SK-N-SH (cell line): ENCODE measurements around the gene C20orf144. TPM values are rescaled to one million over a fixed set of nuclear protein-coding genes. Genes with fewer than 3 reads are reported as not detected.

Experiments
- CTCF ChIA-PET: fragments of 300-600, 350-600 bp; formaldehyde crosslinking; extraction: SDS; loops from one replicate; lab custom pipeline; 2021; lab: Yijun Ruan, JAX
- POLR2A ChIA-PET: fragments of 350-600 bp; sonication (Branson Sonifier 250); formaldehyde crosslinking; extraction: SDS; loops from one replicate; lab custom pipeline; 2020; ENCODE audit warnings: antibody characterized with exemption, inconsistent platforms; lab: Yijun Ruan, JAX
- DNase-seq: peaks from one replicate; pipeline ENCODE4 v3.0.0; 2012
- H2AFZ ChIP-seq: fragments of 200-600 bp; sonication (generic); 2 replicates; pipeline ENCODE4 v1.8.1; 2016; ENCODE audit warnings: antibody characterized with exemption, mild to moderate bottlenecking, low read depth
- H3F3A ChIP-seq: fragments of 200-600 bp; sonication (generic); replicated peaks from 2 replicates; pipeline ENCODE3; 2016; ENCODE audit warnings: antibody characterized with exemption, mild to moderate bottlenecking; ENCODE audit not compliant: insufficient read depth
- H3K27ac ChIP-seq, 2 experiments: fragments of 200-500 bp in 1 of 2; fragments of 200-600 bp in 1 of 2; sonication (Bioruptor generic) in 1 of 2; sonication (generic), shearing (Covaris generic) in 1 of 2; 2 replicates each; pipeline versions ENCODE4 v1.5.1 to v1.6.1; 2014 to 2016; ENCODE audit warnings: low read depth in 2 of 2, inconsistent platforms in 1 of 2, low read length in 1 of 2, mild to moderate bottlenecking in 1 of 2, mixed read lengths in 1 of 2
- H3K27me3 ChIP-seq: fragments of 200-600 bp; sonication (generic), shearing (Covaris generic); 2 replicates; pipeline ENCODE4 v1.6.1; 2016; ENCODE audit warnings: mixed run types; ENCODE audit not compliant: insufficient read depth
- H3K36me3 ChIP-seq, 2 experiments: fragments of 200-500 bp in 1 of 2; fragments of 200-600 bp in 1 of 2; sonication (Bioruptor generic) in 1 of 2; sonication (generic) in 1 of 2; replicated peaks in 1 of 2; 2 replicates each; pipeline versions ENCODE3 to v1.5.1; 2014 to 2016; ENCODE audit warnings: low read length in 1 of 2, mild to moderate bottlenecking in 1 of 2; ENCODE audit not compliant: insufficient read depth in 2 of 2, control insufficient read depth in 1 of 2
- H3K4me1 ChIP-seq, 2 experiments: fragments of 200-500 bp in 1 of 2; fragments of 200-600 bp in 1 of 2; sonication (Bioruptor generic) in 1 of 2; sonication (generic), shearing (Covaris generic) in 1 of 2; 2 replicates each; pipeline versions ENCODE4 v1.5.1 to v1.6.1; 2014 to 2016; ENCODE audit warnings: low read depth in 1 of 2, low read length in 1 of 2, mixed run types in 1 of 2; ENCODE audit not compliant: insufficient read depth in 2 of 2, control insufficient read depth in 1 of 2
- H3K4me2 ChIP-seq: fragments of 200-600 bp; sonication (generic), shearing (Covaris generic); 2 replicates; pipeline ENCODE4 v1.6.1; 2017; ENCODE audit warnings: mixed run types
- H3K4me3 ChIP-seq, 2 experiments: fragments of 200-500 bp in 1 of 2; fragments of 200-600 bp in 1 of 2; sonication (Bioruptor generic) in 1 of 2; sonication (generic), shearing (Covaris generic) in 1 of 2; 2 replicates each; pipeline versions ENCODE4 v1.5.1 to v1.8.1; 2014 to 2016; ENCODE audit warnings: low read depth in 2 of 2, inconsistent platforms in 1 of 2, low read length in 1 of 2, mild to moderate bottlenecking in 1 of 2, mixed read lengths in 1 of 2, moderate library complexity in 1 of 2
- H3K79me2 ChIP-seq: fragments of 200-600 bp; sonication (generic); 2 replicates; pipeline ENCODE4 v1.8.1; 2017; ENCODE audit warnings: mild to moderate bottlenecking; ENCODE audit not compliant: insufficient read depth
- H3K9ac ChIP-seq: fragments of 200-600 bp; sonication (generic); 2 replicates; pipeline ENCODE4 v1.6.1; 2017; ENCODE audit warnings: mixed run types
- H3K9me2 ChIP-seq: fragments of 200-600 bp; sonication (generic); 2 replicates; pipeline ENCODE4 v1.6.1; 2017; ENCODE audit warnings: mixed run types
- H3K9me3 ChIP-seq: fragments of 200-600 bp; sonication (generic); 2 replicates; pipeline ENCODE4 v1.6.1; 2017; ENCODE audit warnings: mixed run types, mild to moderate bottlenecking, moderate library complexity
- H4K20me1 ChIP-seq: fragments of 200-600 bp; sonication (generic); 2 replicates; pipeline ENCODE4 v1.6.1; 2017; ENCODE audit warnings: mild to moderate bottlenecking, mixed run types; ENCODE audit not compliant: insufficient read depth
- CTCF ChIP-seq: fragments of 200-600 bp; sonication (generic); IDR thresholded peaks from 2 replicates; pipeline ENCODE4 v1.6.1; 2017; ENCODE audit warnings: antibody characterized with exemption, mild to moderate bottlenecking, moderate library complexity
- ELF1 ChIP-seq: IDR thresholded peaks from 2 replicates; pipeline ENCODE4 v1.4.0; 2012
- EZH2phosphoT487 ChIP-seq: fragments of 200-600 bp; sonication (generic); IDR thresholded peaks from 2 replicates; pipeline ENCODE4 v1.6.1; 2017; ENCODE audit warnings: low read depth, mixed run types, mild to moderate bottlenecking, antibody characterized with exemption, moderate library complexity, borderline replicate concordance
- FOXJ3 ChIP-seq: sonication (generic); formaldehyde crosslinking; IDR thresholded peaks from 2 replicates; pipeline ENCODE4 v1.5.1; 2020; ENCODE audit warnings: mild to moderate bottlenecking, missing genetic modification reagents
- FOXM1 ChIP-seq: IDR thresholded peaks from 2 replicates; pipeline ENCODE4 v1.4.0; 2012; ENCODE audit warnings: low read depth, mild to moderate bottlenecking
- GATA2 ChIP-seq: sonication (generic); formaldehyde crosslinking; IDR thresholded peaks from 2 replicates; pipeline ENCODE4 v1.5.0; 2020; ENCODE audit warnings: mild to moderate bottlenecking, missing genetic modification reagents
- IRF3 ChIP-seq: fragments of 150-350 bp; IDR thresholded peaks from 2 replicates; pipeline ENCODE4 v1.6.1; 2016; ENCODE audit warnings: mild to moderate bottlenecking, low read depth, low read length
- JUND ChIP-seq: IDR thresholded peaks from 2 replicates; pipeline ENCODE4 v1.4.0; 2012
- MAX ChIP-seq: IDR thresholded peaks from 2 replicates; pipeline ENCODE4 v1.4.0; 2012; ENCODE audit warnings: low read depth
- MEF2A ChIP-seq: IDR thresholded peaks from 2 replicates; pipeline ENCODE4 v1.4.0; 2012; ENCODE audit warnings: low read depth, borderline replicate concordance
- MXI1 ChIP-seq: IDR thresholded peaks from 2 replicates; pipeline ENCODE4 v1.6.1; 2012; ENCODE audit warnings: mild to moderate bottlenecking, low read depth, low read length, improper control_type of control experiment
- NFIC ChIP-seq: IDR thresholded peaks from 2 replicates; pipeline ENCODE4 v1.4.0; 2012; ENCODE audit warnings: borderline replicate concordance
- NRF1 ChIP-seq: IDR thresholded peaks from 2 replicates; pipeline ENCODE4 v1.6.1; 2012; ENCODE audit warnings: low read depth, mild to moderate bottlenecking, low read length
- POLR2AphosphoS5 ChIP-seq: IDR thresholded peaks from 2 replicates; pipeline ENCODE4 v1.6.1; 2012; ENCODE audit warnings: low read depth, low read length
- RAD21 ChIP-seq: IDR thresholded peaks from 2 replicates; pipeline ENCODE4 v1.6.1; 2012; ENCODE audit warnings: mild to moderate bottlenecking, low read length
- RCOR1 ChIP-seq: fragments of 150-350 bp; IDR thresholded peaks from 2 replicates; pipeline ENCODE4 v1.6.1; 2017; ENCODE audit warnings: antibody characterized with exemption, low read length
- SIN3A ChIP-seq: IDR thresholded peaks from 2 replicates; pipeline ENCODE4 v1.6.1; 2012; ENCODE audit warnings: low read depth, mild to moderate bottlenecking, low read length, moderate library complexity, borderline replicate concordance
- TAF1 ChIP-seq: IDR thresholded peaks from 2 replicates; pipeline ENCODE4 v1.6.1; 2012; ENCODE audit warnings: low read depth, mild to moderate bottlenecking, low read length, moderate library complexity, borderline replicate concordance
- TCF12 ChIP-seq: IDR thresholded peaks from 2 replicates; pipeline ENCODE4 v1.4.0; 2012
- USF1 ChIP-seq: IDR thresholded peaks from 2 replicates; pipeline ENCODE4 v1.4.0; 2012; ENCODE audit warnings: low read depth, borderline replicate concordance
- YY1 ChIP-seq: IDR thresholded peaks from 2 replicates; pipeline ENCODE4 v1.4.0; 2012; ENCODE audit warnings: low read depth, mild to moderate bottlenecking
- WGBS: methylation state at CpG from one replicate; pipeline ENCODE4 v1.1.6; 2017; ENCODE audit warnings: low lambda C conversion rate; 5-methylcytosine and 5-hydroxymethylcytosine counted together
- polyA plus RNA-seq, 3 experiments: library from polyadenylated mRNA; depleted of rRNA; stranded (reverse); fragments of >200 nt; gene quantifications; 2 replicates each; pipeline ENCODE4 v1.2.3, GENCODE V29; 2012

Gene C20orf144
- polyA plus RNA-seq, 1 of the 3 experiments (the other 2 are of a cell fraction) = 0.12 TPM

- no peak for TF ChIP-seq USF1
- TF ChIP-seq IRF3 = no peak
- TF ChIP-seq JUND = no peak
- no peak for TF ChIP-seq ELF1
- no peak for TF ChIP-seq TAF1
- TF ChIP-seq MXI1 = no peak
- TF ChIP-seq YY1 = no peak
- no peak for TF ChIP-seq RCOR1
- no peak for TF ChIP-seq NFIC
- TF ChIP-seq NRF1 = no peak
- TF ChIP-seq, all 33 proteins: peak for 0
Measured at GRCh38 chr20:33693741-33694638, 31.9 kb downstream of the C20orf144 start (continued).

- Histone ChIP-seq H3K79me2 (no peaks in the 10 kb centered on the region), H3K9me3 (no peaks in the 10 kb centered on the region), H3K27ac (no peak overlapping the region), H2AFZ (no peak overlapping the region), H3F3A (peaks cover 11% of the 10 kb centered on the region), H3K4me2 (no peak overlapping the region), H3K9me2 (no peaks in the 10 kb centered on the region), H3K27me3 (no peaks in the 10 kb centered on the region), H4K20me1 (no peaks in the 10 kb centered on the region), H3K4me3 (no peak overlapping the region), H3K4me1 (peaks cover 4 to 21% of the 10 kb centered on the region in 2 experiments; a peak in 3 of 4 replicates), H3K9ac (no peak overlapping the region), H3K36me3 (no peaks in the 10 kb centered on the region)
- WGBS = 88% methylated on average over 6 of the region's 6 CpGs
- DNase-seq = no peak
- ChIA-PET CTCF (interaction anchor here (0.9 to 1.1 kb wide), 2 partner anchors 19 to 237 kb away, joined by 3 read pairs; no protein-coding TSS in a partner anchor), POLR2A (no interaction called here)
- TF ChIP-seq MXI1 (no peak), CTCF (no peak), POLR2AphosphoS5 (no peak), FOXM1 (no peak), MEF2A (no peak), FOXJ3 (no peak), RAD21 (no peak), YY1 (no peak), EZH2phosphoT487 (no peak), SIN3A (no peak), MAX (no peak), TCF12 (no peak), NRF1 (no peak), GATA2 (CRISPR knock-in tag) (no peak)
Measured at GRCh38 chr20:33694639-33695012, 32.5 kb downstream of the C20orf144 start.
